Mammary epithelial cell (primary cell): ENCODE results near the gene ELMO1.

ENCODE experiments used
- CTCF ChIP-seq, 2 donors: IDR thresholded peaks in 1 of 2; conservative IDR thresholded peaks in 1 of 2; 2 replicates each; pipeline ENCODE4 v1.5.1; 2011 to 2012; ENCODE audit warnings: inconsistent platforms in 2 of 2, low read length in 2 of 2, mild to moderate bottlenecking in 2 of 2, control low read depth in 1 of 2, low read depth in 1 of 2; ENCODE audit not compliant: insufficient read depth in 1 of 2; ENCODE audit errors: extremely low read depth in 1 of 2
- EZH2 ChIP-seq: IDR thresholded peaks from 2 replicates; pipeline ENCODE4 v1.6.1; 2012; ENCODE audit warnings: low read length, inconsistent platforms, borderline replicate concordance

DNA sequence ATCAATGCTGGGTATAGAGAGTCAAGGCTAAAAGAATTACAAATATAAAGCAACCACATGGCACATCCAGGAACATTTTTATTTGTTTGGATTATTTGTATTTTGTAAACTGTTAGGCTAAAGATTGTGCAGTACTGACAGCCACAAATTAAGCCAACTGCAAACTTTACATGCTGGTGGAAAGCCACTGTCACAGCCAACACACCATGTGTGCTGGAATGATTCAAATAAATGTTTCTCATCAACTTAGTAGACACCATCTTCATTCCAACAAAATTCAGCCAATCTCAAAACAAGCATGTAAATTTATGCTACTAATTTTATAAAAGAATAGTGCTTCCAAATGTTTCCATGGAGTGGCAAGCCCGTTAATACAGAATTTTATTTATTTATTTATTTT is 211.8 kb downstream of the ELMO1 start:
- no peak for TF ChIP-seq CTCF (conservative IDR thresholded peaks at IDR 0.05 in 1 of 2, IDR thresholded peaks at IDR 0.05 in 1 of 2; ENCODE audit: extremely low read depth in 1 of 2, insufficient read depth in 1 of 2, low read depth in 1 of 2, low read length in 2 of 2)
- TF ChIP-seq EZH2, result no peak
